ENCODE measurements around the gene GRIN2A.

Gene GRIN2A

DNA sequence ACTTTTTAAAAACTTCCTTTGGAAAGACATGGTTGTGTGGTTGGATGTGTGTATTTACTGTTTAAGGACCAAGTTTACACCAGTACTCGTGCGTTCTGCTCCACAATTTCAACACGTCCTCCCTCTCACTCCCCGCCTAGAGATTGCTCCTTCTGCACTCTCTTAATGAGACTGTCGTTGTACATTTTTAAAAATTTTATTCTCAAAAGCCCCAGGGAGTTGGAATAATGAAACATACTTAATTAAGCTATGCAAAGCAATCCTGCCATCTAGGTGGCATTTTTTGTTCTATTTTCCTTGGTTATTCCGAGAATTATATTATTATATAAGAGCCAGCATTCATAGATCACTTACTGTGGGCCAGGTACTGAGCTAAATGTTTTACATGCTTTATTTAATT is 264.5 kb downstream of the GRIN2A start:
- H3K4me3 ChIP-seq (ENCODE audit: low read depth, low read length) = no peak overlapping the region
- TF ChIP-seq, protein P1, sequence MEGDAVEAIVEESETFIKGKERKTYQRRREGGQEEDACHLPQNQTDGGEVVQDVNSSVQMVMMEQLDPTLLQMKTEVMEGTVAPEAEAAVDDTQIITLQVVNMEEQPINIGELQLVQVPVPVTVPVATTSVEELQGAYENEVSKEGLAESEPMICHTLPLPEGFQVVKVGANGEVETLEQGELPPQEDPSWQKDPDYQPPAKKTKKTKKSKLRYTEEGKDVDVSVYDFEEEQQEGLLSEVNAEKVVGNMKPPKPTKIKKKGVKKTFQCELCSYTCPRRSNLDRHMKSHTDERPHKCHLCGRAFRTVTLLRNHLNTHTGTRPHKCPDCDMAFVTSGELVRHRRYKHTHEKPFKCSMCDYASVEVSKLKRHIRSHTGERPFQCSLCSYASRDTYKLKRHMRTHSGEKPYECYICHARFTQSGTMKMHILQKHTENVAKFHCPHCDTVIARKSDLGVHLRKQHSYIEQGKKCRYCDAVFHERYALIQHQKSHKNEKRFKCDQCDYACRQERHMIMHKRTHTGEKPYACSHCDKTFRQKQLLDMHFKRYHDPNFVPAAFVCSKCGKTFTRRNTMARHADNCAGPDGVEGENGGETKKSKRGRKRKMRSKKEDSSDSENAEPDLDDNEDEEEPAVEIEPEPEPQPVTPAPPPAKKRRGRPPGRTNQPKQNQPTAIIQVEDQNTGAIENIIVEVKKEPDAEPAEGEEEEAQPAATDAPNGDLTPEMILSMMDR (IDR thresholded peaks at IDR 0.05; ENCODE audit: low read depth, low read length) = no peak

DNA sequence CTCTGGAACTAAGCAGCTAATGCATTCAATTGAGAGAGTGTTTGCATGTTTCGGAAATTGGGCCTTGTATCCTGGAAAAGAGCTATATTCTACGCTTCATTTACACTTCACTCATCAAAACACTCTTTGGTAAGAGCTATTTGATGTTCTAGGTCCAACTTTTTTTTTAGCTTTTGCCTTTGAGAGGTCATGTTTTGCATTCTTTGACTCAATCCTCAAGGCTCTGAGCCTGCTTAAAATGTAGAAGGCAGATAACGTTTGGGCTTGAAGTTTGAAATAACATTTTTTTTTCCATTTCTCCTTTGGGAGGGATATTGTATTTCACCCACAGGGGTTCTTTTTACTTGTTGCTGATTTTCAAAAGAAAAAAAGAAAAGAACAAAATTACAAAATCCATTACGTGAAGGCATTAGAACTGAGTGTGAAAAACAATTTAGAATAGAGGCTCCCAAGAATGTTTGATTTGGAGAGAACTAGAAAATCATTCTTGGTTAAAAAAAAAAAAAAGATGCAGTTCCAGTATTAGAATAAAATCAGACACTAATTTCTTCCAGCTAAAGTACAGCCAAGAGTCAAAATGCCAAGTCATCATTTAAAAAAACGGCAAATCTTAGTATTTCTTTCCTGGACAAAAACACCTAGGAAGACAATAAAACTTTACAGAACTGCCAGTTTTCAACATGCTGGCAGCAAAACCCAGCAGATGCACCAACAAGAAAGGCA is 268.5 kb downstream of the GRIN2A start:
- no peak overlapping the region for H3K4me3 ChIP-seq (ENCODE audit: low read depth, low read length)
- TF ChIP-seq, protein P1 (IDR thresholded peaks at IDR 0.05; ENCODE audit: low read depth, low read length) = no peak

DNA sequence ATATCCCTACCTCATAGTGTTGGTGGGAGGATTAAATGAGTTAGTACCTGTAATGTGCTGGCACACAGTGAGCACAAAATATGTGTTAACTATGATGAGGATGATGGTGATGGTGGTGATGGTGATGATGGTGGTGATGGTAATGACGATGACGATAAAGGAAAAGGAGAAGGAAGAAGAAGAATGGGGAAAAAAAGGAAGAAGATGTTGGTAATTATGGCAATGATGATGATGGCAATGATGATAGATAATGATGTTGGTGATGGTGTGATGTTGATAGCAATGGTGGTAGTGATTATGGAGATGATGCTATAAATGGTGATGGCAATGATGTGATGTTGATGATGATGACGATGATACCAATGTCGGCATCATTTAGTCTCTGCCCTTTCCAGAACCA is 270.2 kb downstream of the GRIN2A start:
- no peak overlapping the region for H3K4me3 ChIP-seq (ENCODE audit: low read depth, low read length)
- TF ChIP-seq, protein P1 (IDR thresholded peaks at IDR 0.05; ENCODE audit: low read depth, low read length) = no peak

DNA sequence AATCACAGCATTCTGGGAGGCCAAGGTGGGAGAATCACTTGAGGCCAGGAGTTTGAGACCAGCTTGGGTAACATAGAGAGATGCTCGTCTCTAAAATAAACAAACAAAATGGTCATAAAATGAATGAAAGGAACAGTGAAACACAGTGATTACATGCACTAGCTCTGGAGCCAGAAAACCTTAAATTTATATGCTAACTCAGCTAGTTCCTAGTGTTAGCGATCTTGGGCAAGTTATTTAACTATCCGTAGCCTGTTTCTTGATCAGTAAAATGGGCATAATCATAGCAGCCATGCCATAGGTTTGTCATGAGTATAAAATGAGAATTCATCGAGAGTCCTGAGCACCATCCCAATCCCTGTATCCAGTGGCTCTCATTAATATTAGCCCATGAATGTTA is 271.0 kb downstream of the GRIN2A start:
- H3K4me3 ChIP-seq (ENCODE audit: low read depth, low read length) = no peak overlapping the region

DNA sequence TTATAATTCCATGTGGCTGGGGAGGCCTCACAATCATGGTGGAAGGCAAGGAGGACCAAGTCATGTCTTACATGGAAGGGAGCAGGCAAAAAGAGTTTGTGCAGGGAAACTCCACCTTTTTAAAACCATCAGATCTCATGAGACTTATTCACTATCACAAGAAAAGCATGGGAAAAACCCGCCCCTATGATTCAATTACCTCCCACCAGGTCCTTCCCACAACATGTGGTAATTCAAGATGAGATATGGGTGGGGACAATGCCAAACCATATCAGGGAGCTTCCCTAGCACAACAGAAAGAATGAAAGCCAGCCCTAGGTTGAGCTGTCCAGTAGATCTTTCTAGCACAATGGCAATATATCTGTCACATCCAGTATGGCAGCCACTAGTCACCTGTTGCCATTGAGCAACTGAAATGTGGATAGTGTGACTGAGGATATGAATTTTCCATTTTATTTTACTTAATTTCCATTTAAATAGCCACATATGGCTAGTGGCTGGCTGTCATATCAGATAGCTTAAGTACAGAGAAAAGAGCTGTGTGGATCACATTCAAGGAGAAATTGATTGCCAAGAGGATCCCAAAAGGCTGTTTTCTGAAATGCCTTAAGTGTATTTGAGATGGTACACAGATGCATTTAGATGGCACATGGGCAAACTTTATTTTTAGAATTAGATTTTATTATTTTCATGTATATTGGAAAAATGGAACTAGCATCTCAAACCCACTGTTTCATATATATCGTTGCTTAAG is 273.0 kb downstream of the GRIN2A start:
- TF ChIP-seq, protein P1 (IDR thresholded peaks at IDR 0.05; ENCODE audit: low read depth, low read length) = no peak
- no peak overlapping the region for H3K4me3 ChIP-seq (ENCODE audit: low read depth, low read length)

More for the DNA sequence above, 271.0 kb downstream of the GRIN2A start:
- TF ChIP-seq, protein P1 (IDR thresholded peaks at IDR 0.05; ENCODE audit: low read depth, low read length) = no peak

DNA sequence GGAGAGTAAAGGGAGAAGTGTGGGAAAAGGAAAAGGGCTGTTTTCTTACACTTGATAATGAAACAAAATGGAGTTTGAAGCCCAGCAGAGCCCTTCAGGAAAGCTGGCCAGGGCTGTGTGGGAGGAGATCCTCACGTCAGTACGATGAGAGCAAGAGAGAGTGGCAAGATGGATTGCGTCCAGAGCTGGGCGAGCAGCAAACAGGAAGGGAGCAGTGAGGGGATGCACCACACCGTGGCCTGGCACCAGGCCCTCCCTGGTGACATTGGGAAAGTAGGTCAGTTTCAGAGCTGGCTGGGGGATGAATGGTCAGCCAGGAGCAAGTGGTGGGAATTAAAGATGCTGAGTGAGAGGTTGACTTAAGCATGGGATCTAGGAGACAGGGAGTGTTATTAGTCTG is 273.6 kb downstream of the GRIN2A start:
- no peak overlapping the region for H3K4me3 ChIP-seq (ENCODE audit: low read depth, low read length)
- TF ChIP-seq, protein P1 (IDR thresholded peaks at IDR 0.05; ENCODE audit: low read depth, low read length) = no peak

DNA sequence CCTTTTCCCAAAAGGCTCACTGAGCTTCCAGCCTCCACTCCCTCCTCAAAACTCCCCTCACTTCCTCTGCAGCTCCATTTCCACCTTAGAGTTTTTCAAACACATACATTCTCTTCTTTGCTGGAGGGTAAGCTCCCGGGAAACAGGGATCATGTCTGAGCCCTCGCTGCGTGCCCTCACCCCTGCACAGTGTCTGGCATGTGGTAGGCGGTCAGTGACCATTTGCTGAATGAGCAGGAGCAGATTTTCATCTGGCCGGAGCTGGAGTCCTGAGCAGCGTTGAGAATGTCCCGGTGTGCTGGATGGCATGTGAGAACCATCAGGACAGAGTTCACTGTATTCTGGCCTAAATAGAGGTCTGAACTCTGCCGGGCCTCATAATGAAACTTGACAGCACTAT is 274.5 kb downstream of the GRIN2A start:
- TF ChIP-seq, protein P1 (IDR thresholded peaks at IDR 0.05; ENCODE audit: low read depth, low read length) = no peak
- H3K4me3 ChIP-seq (ENCODE audit: low read depth, low read length) = no peak overlapping the region
